SK-N-SH (cell line): ENCODE results near the gene MAP2K4. TPM values are rescaled to one million over a fixed set of nuclear protein-coding genes. Genes with fewer than 3 reads are reported as not detected.

ENCODE experiments used
- CTCF ChIA-PET: fragments of 300-600, 350-600 bp; formaldehyde crosslinking; extraction: SDS; loops from one replicate; lab custom pipeline; 2021; lab: Yijun Ruan, JAX
- POLR2A ChIA-PET: fragments of 350-600 bp; sonication (Branson Sonifier 250); formaldehyde crosslinking; extraction: SDS; loops from one replicate; lab custom pipeline; 2020; ENCODE audit warnings: antibody characterized with exemption, inconsistent platforms; lab: Yijun Ruan, JAX
- DNase-seq: peaks from one replicate; pipeline ENCODE4 v3.0.0; 2012
- H2AFZ ChIP-seq: fragments of 200-600 bp; sonication (generic); 2 replicates; pipeline ENCODE4 v1.8.1; 2016; ENCODE audit warnings: antibody characterized with exemption, mild to moderate bottlenecking, low read depth
- H3F3A ChIP-seq: fragments of 200-600 bp; sonication (generic); replicated peaks from 2 replicates; pipeline ENCODE3; 2016; ENCODE audit warnings: antibody characterized with exemption, mild to moderate bottlenecking; ENCODE audit not compliant: insufficient read depth
- H3K27ac ChIP-seq, 2 experiments: fragments of 200-500 bp in 1 of 2; fragments of 200-600 bp in 1 of 2; sonication (Bioruptor generic) in 1 of 2; sonication (generic), shearing (Covaris generic) in 1 of 2; 2 replicates each; pipeline versions ENCODE4 v1.5.1 to v1.6.1; 2014 to 2016; ENCODE audit warnings: low read depth in 2 of 2, inconsistent platforms in 1 of 2, low read length in 1 of 2, mild to moderate bottlenecking in 1 of 2, mixed read lengths in 1 of 2
- H3K27me3 ChIP-seq: fragments of 200-600 bp; sonication (generic), shearing (Covaris generic); 2 replicates; pipeline ENCODE4 v1.6.1; 2016; ENCODE audit warnings: mixed run types; ENCODE audit not compliant: insufficient read depth
- H3K36me3 ChIP-seq, 2 experiments: fragments of 200-500 bp in 1 of 2; fragments of 200-600 bp in 1 of 2; sonication (Bioruptor generic) in 1 of 2; sonication (generic) in 1 of 2; replicated peaks in 1 of 2; 2 replicates each; pipeline versions ENCODE3 to v1.5.1; 2014 to 2016; ENCODE audit warnings: low read length in 1 of 2, mild to moderate bottlenecking in 1 of 2; ENCODE audit not compliant: insufficient read depth in 2 of 2, control insufficient read depth in 1 of 2
- H3K4me1 ChIP-seq, 2 experiments: fragments of 200-500 bp in 1 of 2; fragments of 200-600 bp in 1 of 2; sonication (Bioruptor generic) in 1 of 2; sonication (generic), shearing (Covaris generic) in 1 of 2; 2 replicates each; pipeline versions ENCODE4 v1.5.1 to v1.6.1; 2014 to 2016; ENCODE audit warnings: low read depth in 1 of 2, low read length in 1 of 2, mixed run types in 1 of 2; ENCODE audit not compliant: insufficient read depth in 2 of 2, control insufficient read depth in 1 of 2
- H3K4me2 ChIP-seq: fragments of 200-600 bp; sonication (generic), shearing (Covaris generic); 2 replicates; pipeline ENCODE4 v1.6.1; 2017; ENCODE audit warnings: mixed run types
- H3K4me3 ChIP-seq, 2 experiments: fragments of 200-500 bp in 1 of 2; fragments of 200-600 bp in 1 of 2; sonication (Bioruptor generic) in 1 of 2; sonication (generic), shearing (Covaris generic) in 1 of 2; 2 replicates each; pipeline versions ENCODE4 v1.5.1 to v1.8.1; 2014 to 2016; ENCODE audit warnings: low read depth in 2 of 2, inconsistent platforms in 1 of 2, low read length in 1 of 2, mild to moderate bottlenecking in 1 of 2, mixed read lengths in 1 of 2, moderate library complexity in 1 of 2
- H3K79me2 ChIP-seq: fragments of 200-600 bp; sonication (generic); 2 replicates; pipeline ENCODE4 v1.8.1; 2017; ENCODE audit warnings: mild to moderate bottlenecking; ENCODE audit not compliant: insufficient read depth
- H3K9ac ChIP-seq: fragments of 200-600 bp; sonication (generic); 2 replicates; pipeline ENCODE4 v1.6.1; 2017; ENCODE audit warnings: mixed run types
- H3K9me2 ChIP-seq: fragments of 200-600 bp; sonication (generic); 2 replicates; pipeline ENCODE4 v1.6.1; 2017; ENCODE audit warnings: mixed run types
- H3K9me3 ChIP-seq: fragments of 200-600 bp; sonication (generic); 2 replicates; pipeline ENCODE4 v1.6.1; 2017; ENCODE audit warnings: mixed run types, mild to moderate bottlenecking, moderate library complexity
- H4K20me1 ChIP-seq: fragments of 200-600 bp; sonication (generic); 2 replicates; pipeline ENCODE4 v1.6.1; 2017; ENCODE audit warnings: mild to moderate bottlenecking, mixed run types; ENCODE audit not compliant: insufficient read depth
- CHD2 ChIP-seq: fragments of 150-350 bp; IDR thresholded peaks from 2 replicates; pipeline ENCODE4 v1.6.1; 2018; ENCODE audit warnings: low read length; ENCODE audit not compliant: partially characterized antibody
- EP300 ChIP-seq, 2 experiments: IDR thresholded peaks; 2 replicates each; pipeline versions ENCODE4 v1.4.0 to v1.6.1; 2012; ENCODE audit warnings: borderline replicate concordance in 1 of 2, low read depth in 1 of 2, low read length in 1 of 2
- FOXJ3 ChIP-seq: sonication (generic); formaldehyde crosslinking; IDR thresholded peaks from 2 replicates; pipeline ENCODE4 v1.5.1; 2020; ENCODE audit warnings: mild to moderate bottlenecking, missing genetic modification reagents
- GABPA ChIP-seq: IDR thresholded peaks from 2 replicates; pipeline ENCODE4 v1.4.0; 2012; ENCODE audit warnings: low read depth, mild to moderate bottlenecking
- MXI1 ChIP-seq: IDR thresholded peaks from 2 replicates; pipeline ENCODE4 v1.6.1; 2012; ENCODE audit warnings: mild to moderate bottlenecking, low read depth, low read length, improper control_type of control experiment
- PBX3 ChIP-seq: IDR thresholded peaks from 2 replicates; pipeline ENCODE4; 2012
- POLR2AphosphoS5 ChIP-seq: IDR thresholded peaks from 2 replicates; pipeline ENCODE4 v1.6.1; 2012; ENCODE audit warnings: low read depth, low read length
- RCOR1 ChIP-seq: fragments of 150-350 bp; IDR thresholded peaks from 2 replicates; pipeline ENCODE4 v1.6.1; 2017; ENCODE audit warnings: antibody characterized with exemption, low read length
- REST ChIP-seq: IDR thresholded peaks from 2 replicates; pipeline ENCODE4 v1.6.1; 2012; ENCODE audit warnings: mild to moderate bottlenecking, low read depth, low read length, moderate library complexity
- RFX5 ChIP-seq: IDR thresholded peaks from 2 replicates; pipeline ENCODE4 v1.6.1; 2012; ENCODE audit warnings: mild to moderate bottlenecking, improper control_type of control experiment, low read length
- TCF12 ChIP-seq: IDR thresholded peaks from 2 replicates; pipeline ENCODE4 v1.4.0; 2012
- USF1 ChIP-seq: IDR thresholded peaks from 2 replicates; pipeline ENCODE4 v1.4.0; 2012; ENCODE audit warnings: low read depth, borderline replicate concordance
- USF2 ChIP-seq: fragments of 150-350 bp; IDR thresholded peaks from 2 replicates; pipeline ENCODE4 v1.6.1; 2017; ENCODE audit warnings: antibody characterized with exemption, low read length, low read depth, borderline replicate concordance
- YY1 ChIP-seq: IDR thresholded peaks from 2 replicates; pipeline ENCODE4 v1.4.0; 2012; ENCODE audit warnings: low read depth, mild to moderate bottlenecking
- WGBS: methylation state at CpG from one replicate; pipeline ENCODE4 v1.1.6; 2017; ENCODE audit warnings: low lambda C conversion rate; 5-methylcytosine and 5-hydroxymethylcytosine counted together
- polyA plus RNA-seq, 3 experiments: library from polyadenylated mRNA; depleted of rRNA; stranded (reverse); fragments of >200 nt; gene quantifications; 2 replicates each; pipeline ENCODE4 v1.2.3, GENCODE V29; 2012
- TF ChIP-seq, protein P1 (sequence below): fragments of 200-600 bp; sonication (generic); IDR thresholded peaks from 2 replicates; pipeline ENCODE4 v1.6.1; 2017; ENCODE audit warnings: antibody characterized with exemption, mild to moderate bottlenecking, moderate library complexity

The MAP2K4 gene
- polyA plus RNA-seq, 1 of the 3 experiments (the other 2 are of a cell fraction), result 10.6 TPM

GRCh38 chr17:12081720-12082119, 61.0 kb downstream of the MAP2K4 start:
- Histone ChIP-seq H3K36me3 (peaks cover 17 to 25% of the 10 kb centered on the region in 2 experiments), H3K4me3 (no peak overlapping the region), H3K27me3 (no peaks in the 10 kb centered on the region), H4K20me1 (no peaks in the 10 kb centered on the region), H3K4me2 (no peak overlapping the region), H3K9me2 (no peaks in the 10 kb centered on the region), H3K4me1 (peaks cover 0 to 3% of the 10 kb centered on the region in 2 experiments; a peak in 1 of 4 replicates), H3F3A (peaks cover 3% of the 10 kb centered on the region), H3K9me3 (no peaks in the 10 kb centered on the region), H3K79me2 (peaks cover 47% of the 10 kb centered on the region; the same call in 1 of the 2 replicates), H3K27ac (no peak overlapping the region), H3K9ac (no peak overlapping the region), H2AFZ (no peak overlapping the region)
- TF ChIP-seq YY1, result no peak
- TF ChIP-seq TCF12, result no peak
- no peak for TF ChIP-seq GABPA
- no peak for TF ChIP-seq EP300 (IDR thresholded peaks at IDR 0.05; ENCODE audit: borderline replicate concordance in 1 of 2, low read depth in 1 of 2, low read length in 1 of 2)
- TF ChIP-seq MXI1, result no peak
- TF ChIP-seq USF2, result no peak
- no peak for TF ChIP-seq USF1
- TF ChIP-seq, protein P1, sequence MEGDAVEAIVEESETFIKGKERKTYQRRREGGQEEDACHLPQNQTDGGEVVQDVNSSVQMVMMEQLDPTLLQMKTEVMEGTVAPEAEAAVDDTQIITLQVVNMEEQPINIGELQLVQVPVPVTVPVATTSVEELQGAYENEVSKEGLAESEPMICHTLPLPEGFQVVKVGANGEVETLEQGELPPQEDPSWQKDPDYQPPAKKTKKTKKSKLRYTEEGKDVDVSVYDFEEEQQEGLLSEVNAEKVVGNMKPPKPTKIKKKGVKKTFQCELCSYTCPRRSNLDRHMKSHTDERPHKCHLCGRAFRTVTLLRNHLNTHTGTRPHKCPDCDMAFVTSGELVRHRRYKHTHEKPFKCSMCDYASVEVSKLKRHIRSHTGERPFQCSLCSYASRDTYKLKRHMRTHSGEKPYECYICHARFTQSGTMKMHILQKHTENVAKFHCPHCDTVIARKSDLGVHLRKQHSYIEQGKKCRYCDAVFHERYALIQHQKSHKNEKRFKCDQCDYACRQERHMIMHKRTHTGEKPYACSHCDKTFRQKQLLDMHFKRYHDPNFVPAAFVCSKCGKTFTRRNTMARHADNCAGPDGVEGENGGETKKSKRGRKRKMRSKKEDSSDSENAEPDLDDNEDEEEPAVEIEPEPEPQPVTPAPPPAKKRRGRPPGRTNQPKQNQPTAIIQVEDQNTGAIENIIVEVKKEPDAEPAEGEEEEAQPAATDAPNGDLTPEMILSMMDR, result no peak
- TF ChIP-seq RCOR1, result no peak
- no peak for TF ChIP-seq POLR2AphosphoS5
- no peak for TF ChIP-seq REST
- no peak for TF ChIP-seq FOXJ3
- TF ChIP-seq PBX3, result no peak
- no peak for TF ChIP-seq RFX5
- TF ChIP-seq CHD2, result no peak
- CTCF ChIA-PET, result interaction anchor here (0.7 kb wide), 1 partner anchor 11 kb away, joined by 3 read pairs; no protein-coding TSS in a partner anchor
- 94% methylated on average over 8 of the region's 8 CpGs for WGBS
- no peak for DNase-seq
- POLR2A ChIA-PET, result no interaction called here
